ENCODE results near the gene ANKRD13C.
"Not testable (repeated sequence)": the region's sequence is repeated elsewhere in the genome, so short reads cannot be mapped to it uniquely, and the experiment has no call there.

ANKRD13C gene

DNA sequence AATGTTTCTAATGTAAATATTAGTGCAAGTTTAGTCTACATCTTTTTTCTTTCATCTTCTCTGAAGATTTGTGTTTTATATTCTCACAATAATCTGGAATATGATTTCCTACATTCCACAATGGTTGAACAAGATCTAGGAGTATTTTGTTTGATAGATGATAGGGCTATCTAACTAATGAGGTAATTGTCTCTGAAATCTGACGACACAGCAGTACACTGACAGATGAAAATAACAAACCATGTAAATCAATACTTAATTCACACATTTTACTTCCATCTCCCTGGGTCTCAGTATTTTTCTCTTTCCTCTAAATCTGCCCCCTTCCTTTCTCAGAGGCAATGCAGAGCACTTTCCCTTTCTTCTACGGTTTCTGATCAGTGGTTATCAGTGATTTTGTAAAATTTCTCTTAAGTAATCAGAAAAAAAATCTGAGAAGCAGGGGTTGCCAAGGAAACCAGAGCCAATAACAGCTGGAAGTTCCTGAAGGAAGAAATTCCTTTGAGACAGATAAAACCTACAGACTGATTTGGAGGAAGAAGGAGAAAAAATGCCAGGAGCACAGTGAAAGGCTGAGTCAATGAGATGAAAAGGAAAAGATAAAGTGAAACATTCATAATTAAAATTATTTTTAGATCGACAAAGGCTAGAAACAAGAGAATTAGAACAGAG is 7.3 kb upstream of the ANKRD13C start:
- in situ Hi-C loops (cut with HindIII; ENCODE audit: low sequenced_read_pairs): no loop called here

DNA sequence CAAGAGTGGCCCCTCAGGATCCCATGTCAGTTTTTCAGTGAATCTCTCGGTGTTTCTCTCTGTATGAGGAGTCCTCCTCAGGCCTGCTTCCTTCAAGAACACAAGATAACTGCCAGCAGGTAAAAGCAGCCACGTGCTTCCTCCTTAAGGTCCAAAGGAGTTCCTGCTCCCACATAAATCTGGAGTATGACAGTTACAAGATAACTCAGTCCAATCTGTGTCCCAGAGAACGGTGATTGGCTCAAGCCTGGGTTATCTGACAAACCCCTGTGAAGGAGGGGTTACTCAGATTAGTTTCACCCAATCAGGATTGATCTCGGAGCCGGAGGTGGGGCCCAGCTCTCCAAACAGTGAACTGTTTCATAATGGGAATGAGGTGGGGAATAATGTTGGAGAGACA is 5.8 kb upstream of the ANKRD13C start:
- in situ Hi-C loops (cut with HindIII; ENCODE audit: low sequenced_read_pairs): no loop called here

DNA sequence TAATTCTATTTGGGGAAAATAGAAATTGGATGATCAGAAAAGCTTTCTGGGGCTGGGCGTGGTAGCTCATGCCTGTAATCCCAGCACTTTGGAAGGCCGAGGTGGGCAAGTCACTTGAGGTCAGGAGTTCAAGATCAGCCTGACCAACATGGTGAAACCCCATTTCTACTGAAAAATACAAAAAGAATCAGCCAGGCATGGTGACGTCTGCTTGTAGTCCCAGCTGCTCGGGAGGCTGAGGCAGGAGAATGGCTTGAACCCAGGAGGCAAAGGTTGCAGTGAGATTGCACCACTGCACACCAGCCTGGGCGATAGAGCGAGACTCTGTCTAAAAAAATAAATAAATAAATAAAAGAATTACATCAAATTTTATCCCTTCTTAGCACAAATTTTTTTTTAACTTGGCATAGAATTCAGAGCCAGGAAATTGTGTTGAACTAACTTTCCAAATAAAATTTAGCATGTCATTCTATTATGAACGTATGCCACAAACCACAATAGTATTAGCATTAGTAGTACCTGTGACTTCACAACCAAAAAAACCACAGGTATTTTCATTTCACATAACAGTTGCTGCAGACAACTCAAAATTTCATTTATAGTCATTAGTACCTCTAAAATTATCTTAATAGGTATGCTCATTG is 4.5 kb upstream of the ANKRD13C start:
- in situ Hi-C loops (cut with HindIII; ENCODE audit: low sequenced_read_pairs): no loop called here

DNA sequence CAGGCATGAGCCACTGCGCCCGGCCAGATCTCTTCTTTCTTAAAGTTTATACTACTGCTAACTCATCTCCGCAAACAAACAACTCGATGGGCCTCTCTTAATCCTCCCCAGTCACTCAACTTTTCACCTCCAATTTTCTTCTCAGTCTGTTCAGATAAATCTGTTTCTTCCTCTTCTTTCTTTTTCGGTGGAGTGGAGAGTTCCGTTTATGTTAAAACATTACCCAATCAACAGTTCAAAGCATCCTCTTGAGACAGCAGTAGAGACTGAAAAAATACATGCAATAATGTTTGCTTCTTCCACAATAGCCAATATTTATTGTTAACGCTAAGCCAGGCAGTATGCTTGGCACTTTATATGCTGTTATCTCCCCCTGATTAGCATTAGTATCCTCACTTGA is 1.4 kb upstream of the ANKRD13C start:
- in situ Hi-C loops (cut with HindIII; ENCODE audit: low sequenced_read_pairs): no loop called here

DNA sequence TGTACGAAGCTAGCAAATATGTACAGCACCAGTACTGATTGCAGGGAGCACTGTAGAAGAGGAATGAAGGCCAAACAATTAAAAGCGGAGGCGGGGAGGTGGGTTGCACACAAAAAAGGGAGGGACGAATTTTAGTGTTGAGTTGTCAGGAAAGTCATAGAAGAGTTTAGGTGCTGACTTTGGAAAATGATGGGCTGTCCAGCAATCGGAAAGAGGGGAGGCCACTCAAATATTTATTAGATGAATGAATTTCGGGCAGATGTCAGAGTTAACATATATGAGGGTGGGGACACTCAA is 537 bp upstream of the ANKRD13C start:
- in situ Hi-C loops (cut with HindIII; ENCODE audit: low sequenced_read_pairs): no loop called here

DNA sequence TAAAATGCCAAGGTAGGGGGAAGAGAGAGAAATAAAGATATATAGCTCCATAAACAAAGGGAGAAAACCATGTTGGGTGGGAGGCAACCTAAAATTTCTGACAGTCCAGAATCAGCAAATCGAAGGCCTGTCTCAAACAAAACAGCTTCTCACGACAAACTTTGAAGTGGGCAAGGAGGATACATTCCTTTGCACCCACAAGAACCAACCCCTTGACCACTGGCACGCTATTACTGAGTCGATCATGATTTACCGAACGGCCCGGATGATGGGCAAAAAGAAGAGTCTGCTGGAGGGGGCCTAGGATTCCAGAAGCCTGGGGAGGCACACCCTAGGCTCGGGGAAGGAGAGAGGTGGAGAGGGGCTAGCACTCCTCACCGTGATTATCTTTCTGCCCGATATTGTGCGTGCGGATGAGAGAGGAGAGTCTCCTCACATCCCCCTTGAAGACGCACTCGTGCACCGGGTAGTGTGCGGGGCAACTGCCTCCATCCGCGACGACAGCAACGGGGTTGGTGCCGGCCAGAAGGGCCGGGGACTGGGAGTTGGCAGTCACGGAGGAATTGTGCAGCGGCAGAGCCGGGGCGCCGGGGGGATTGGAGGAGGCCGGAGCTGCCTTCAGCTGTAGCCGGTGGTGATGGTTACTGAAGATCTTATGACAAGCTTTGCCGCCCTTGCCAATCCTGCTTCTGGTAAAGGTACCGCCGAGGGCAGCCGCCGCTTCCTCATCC is 756 bp downstream of the ANKRD13C start:
- in situ Hi-C loops (cut with HindIII; ENCODE audit: low sequenced_read_pairs): no loop called here

DNA sequence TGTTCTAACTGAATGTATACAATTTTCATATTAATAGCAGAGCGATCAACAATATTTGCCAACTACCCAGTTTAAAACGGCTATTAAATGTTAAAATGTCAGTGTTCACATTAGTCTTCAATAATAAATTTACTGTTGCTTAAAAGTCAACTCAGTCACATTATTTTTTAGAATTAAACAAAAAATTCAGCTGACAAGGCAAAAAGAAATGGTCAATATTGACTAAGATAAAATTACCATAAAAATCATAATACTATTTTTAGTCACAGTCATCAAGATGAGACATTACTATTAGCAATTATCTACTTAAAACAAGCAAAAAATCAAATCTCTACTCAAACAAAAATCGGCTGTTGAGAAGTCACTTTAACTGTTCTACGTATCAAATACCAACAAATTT is 1.5 kb downstream of the ANKRD13C start:
- in situ Hi-C loops (cut with HindIII; ENCODE audit: low sequenced_read_pairs): no loop called here

DNA sequence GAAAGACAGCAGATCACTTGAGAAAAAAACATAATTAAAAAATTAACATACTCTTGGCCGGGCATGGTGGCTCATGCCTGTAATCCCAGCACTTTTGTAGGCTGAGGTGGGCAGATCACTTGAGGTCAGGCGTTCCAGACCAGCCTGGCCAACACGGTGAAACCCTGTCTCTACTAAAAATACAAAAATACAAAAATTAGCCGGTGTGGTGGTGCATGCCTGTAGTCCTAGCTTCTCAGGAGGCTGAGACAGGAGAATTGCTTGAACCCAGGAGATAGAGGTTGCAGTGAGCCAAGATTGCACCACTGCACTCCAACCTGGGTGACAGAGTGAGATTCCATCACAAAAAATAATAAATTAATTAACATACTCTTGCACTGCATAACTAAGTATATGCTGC is 4.7 kb downstream of the ANKRD13C start:
- in situ Hi-C loops (cut with HindIII; ENCODE audit: low sequenced_read_pairs): not testable (repeated sequence)

DNA sequence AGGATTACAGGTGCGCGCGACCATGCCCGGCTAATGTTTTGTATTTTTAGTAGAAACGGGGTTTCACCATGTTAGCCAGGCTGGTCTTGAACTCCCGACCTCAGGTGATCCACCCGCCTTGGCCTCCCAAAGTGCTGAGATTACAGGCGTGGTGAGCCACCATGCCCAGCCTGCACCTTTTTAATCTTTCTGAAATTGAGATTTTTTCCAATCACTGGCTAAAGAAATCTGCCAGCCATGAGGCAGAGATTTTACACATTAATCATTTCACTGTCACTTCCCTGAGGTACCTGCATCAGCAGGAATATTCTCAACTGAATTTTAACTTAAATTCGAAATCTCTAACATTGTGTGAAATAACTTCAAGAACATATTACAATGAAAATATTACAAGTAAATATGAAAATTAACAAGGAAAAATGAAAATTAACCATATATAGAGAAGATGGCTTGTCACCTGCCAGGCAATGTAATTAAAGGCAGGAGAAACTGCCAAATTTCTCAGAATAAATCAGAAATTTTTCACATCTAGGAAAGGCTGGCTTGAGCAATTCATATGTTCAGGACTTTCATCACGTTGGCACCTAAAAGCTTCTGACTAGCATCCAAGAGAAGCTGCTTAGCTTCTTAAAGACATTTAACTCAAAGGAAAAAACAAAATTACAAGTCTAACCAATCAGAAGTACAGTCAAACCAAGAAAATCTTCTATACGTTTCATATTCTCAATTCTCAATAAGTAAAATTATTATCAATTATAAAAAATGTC is 5.9 kb downstream of the ANKRD13C start:
- in situ Hi-C loops (cut with HindIII; ENCODE audit: low sequenced_read_pairs): no loop called here

DNA sequence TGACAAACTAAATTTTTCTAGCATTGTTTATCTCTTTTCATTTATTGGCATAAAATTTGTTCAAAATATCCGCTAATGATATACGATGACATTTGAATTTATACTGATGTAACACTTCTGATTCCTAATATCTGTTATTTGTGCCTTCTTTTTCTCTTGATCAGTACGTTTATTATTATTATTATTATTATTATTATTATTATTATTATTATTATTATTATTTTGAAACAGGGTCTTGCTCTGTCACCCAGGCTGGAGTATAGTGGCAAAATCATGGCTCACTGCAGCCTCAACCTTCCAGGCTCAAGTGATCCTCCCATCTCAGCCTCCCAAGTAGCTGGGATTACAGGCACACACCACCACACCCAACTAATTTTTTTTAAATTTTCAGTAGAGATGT is 14.9 kb downstream of the ANKRD13C start:
- in situ Hi-C loops (cut with HindIII; ENCODE audit: low sequenced_read_pairs): not testable (repeated sequence)

DNA sequence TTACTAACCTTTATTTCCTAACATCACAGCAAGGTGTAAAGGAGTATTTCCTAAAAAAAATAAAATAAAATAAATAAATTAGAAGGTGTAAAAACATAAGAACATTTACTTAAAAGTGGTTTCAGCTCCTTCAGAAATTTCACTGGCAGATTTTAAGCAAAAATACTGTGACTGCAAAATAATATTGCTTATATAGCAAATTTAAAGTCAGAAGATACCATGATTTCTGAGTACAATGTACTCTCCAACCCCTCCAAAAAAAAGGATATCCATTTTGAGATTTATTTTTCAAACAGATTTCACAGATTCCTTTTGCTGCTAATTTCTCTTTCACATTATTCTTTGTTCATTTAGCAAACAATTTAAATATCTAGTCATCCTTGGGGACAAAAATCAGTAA is 18.5 kb downstream of the ANKRD13C start:
- in situ Hi-C loops (cut with HindIII; ENCODE audit: low sequenced_read_pairs): no loop called here

DNA sequence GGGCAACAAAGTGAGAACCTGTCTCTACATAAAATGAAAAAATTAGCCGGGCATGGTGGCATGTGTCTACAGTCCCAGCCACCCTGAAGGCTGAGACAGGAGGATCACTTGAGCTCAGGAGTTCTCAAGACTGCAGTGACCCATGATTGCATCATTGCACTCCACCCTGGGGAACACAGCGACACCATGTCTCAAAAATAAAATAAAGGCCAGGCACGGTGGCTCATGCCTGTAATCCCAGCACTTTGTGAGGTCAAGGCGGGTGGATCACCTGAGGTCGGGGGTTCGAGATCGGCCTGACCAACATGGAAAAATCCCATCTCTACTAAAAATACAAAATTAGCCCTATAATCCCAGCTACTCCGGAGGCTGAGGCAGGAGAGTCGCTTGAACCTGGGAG is 20.1 kb downstream of the ANKRD13C start:
- in situ Hi-C loops (cut with HindIII; ENCODE audit: low sequenced_read_pairs): no loop called here

DNA sequence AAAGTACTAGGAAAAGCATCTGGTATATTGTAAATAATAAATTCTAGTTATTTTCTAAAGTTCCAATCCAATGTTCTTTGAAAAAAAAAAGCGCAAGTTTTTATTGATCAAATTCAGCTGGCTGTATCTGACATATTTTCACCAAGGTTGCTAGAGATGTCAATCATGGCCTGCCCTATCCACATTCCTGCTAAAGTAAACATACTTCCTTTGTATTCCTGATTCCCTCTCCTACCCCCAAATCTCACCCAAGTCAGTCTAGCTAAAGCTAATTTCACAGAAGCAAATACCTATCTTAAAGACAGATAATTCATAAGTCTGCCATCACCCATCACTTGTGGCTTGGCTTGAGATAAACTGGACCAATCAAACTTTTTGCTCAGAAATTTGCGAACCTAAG is 21.3 kb downstream of the ANKRD13C start:
- in situ Hi-C loops (cut with HindIII; ENCODE audit: low sequenced_read_pairs): no loop called here

DNA sequence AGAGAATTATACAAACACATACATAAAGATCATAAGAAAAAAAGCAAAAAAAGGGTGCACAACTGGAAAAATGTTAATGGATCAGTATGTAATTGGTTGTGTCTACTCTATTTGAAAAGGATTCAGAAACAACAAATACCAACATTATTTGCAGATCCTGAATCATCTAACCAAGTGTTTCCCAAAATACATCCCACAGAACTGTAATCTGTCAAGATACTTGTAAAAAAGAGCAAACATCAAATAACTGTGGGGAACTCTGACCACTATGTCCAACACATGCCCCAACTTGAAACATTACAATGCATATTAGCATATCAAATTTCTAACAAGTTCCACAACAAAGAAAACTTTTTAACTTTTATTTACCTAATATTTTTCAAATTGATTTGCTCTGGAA is 22.6 kb downstream of the ANKRD13C start:
- in situ Hi-C loops (cut with HindIII; ENCODE audit: low sequenced_read_pairs): no loop called here

DNA sequence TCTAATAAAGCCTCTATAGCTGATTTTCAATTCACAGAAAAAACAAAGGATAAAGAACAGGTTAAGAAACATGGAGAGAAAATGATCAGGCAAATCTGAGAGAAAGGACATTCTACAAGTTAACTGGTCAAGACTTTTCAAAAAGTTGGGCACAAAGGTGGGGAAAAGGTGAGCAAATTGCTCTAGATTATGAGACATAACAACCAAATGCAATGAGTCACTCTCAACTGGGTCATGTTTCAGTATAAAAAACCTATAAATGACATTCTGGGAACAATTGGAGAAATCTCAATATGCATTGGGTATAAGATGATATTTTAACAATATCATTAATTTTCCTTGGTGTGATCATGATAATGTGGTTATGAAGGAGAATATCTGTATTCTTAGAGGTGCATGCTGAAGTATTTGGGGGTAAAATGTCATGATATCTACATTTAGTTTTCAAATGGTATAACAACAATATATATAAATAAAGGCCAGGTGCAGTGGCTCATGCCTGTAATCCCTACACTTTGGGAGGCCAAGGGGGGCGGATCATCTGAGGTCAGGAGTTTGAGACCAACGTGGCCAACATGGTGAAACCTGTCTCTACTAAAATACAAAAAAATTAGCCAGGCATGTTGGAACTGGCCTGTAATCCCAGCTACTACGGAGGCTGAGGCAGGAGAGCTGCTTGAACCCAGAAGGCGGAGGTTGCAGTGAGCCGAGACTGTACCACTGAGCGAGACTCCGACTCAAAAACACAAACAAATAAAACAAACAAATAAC is 27.0 kb downstream of the ANKRD13C start:
- in situ Hi-C loops (cut with HindIII; ENCODE audit: low sequenced_read_pairs): no loop called here

DNA sequence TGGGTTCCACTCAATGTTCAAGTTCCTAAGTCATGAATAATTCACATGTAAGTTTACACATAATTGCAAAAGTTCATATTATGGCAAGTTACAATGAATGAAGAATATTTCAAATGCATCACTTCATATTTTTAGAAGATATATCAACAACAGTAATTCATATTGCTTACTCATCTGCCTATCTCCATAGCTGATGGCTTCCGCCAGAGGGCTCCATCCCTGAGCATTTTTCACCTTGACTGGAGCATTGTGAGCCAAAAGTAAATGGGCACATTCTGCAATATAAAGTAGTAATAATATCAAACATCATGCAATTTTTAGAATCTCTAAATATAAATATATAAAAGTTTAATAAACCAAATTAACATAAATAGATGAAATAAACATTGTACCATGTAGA is 29.8 kb downstream of the ANKRD13C start:
- in situ Hi-C loops (cut with HindIII; ENCODE audit: low sequenced_read_pairs): no loop called here

DNA sequence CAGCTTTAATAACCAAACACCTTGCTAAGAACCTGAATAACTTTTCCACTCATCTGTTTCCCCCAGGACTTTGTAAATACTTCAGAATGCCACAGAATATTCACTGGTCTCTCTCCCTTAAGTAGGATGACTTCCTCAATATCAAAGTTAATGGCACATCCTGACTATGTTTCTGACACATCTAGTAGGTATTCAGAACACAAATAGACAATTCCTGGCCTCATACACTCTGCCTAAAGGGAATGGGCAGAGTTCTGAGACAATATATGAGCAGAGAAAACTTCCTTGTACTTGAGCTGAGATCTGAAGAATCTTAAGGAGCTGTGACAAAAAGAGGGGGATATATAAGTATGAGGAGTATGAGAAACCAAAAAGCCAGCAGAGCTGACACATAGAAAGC is 34.8 kb downstream of the ANKRD13C start:
- in situ Hi-C loops (cut with HindIII; ENCODE audit: low sequenced_read_pairs): no loop called here

DNA sequence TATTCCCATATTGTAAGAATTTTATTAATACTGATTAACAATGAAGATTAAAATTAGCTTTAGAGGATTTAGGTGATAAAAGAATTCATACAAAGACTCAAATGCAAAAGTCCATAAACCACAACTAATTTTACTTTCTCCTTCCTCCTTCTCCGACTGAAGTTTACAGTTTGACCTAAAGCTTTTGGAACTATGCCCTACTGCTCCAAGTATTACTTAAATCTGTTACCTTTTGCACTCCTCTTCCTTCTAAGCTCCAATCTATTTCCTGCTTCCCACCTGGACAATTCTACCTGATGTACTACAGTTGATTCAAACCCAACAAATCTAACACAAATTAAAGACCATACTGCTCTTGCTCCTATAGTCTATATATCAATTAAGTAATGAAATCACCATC is 36.3 kb downstream of the ANKRD13C start:
- in situ Hi-C loops (cut with HindIII; ENCODE audit: low sequenced_read_pairs): no loop called here

DNA sequence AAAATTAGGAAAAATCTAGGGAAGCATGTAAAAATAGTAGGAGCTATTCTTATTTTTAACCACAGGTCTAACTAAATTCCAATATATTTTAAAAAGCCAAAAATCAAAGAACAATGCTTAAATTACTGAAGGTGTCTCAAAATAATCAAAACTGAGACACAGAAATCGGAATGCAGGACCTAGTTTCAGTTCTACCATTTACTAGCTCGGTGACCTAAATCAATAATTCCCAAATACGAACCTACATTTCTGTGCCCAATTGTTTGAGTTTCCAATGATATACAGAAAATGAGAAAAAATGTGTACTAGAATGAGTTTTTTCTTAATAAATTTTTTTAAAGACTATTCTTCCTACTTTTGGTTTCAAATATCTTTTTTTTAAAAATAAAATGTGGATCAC is 37.4 kb downstream of the ANKRD13C start:
- in situ Hi-C loops (cut with HindIII; ENCODE audit: low sequenced_read_pairs): no loop called here

DNA sequence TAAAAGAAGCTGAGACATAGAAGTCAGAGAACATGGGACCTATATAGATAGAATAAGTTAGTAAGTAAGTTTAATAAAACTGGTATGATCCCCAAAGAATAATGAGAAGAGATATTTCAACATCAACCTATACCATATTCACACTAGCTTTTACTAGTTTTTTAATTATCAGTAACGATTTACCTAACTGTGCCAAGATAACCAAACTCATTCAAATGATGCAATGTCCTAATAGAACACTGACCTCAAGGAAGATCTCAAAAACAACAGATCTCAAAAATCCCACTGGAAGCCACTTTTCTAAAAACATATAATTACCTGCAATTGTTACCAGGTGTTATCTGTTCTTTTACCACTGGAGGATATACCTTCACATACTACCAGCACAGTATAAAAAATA is 38.7 kb downstream of the ANKRD13C start:
- in situ Hi-C loops (cut with HindIII; ENCODE audit: low sequenced_read_pairs): no loop called here

DNA sequence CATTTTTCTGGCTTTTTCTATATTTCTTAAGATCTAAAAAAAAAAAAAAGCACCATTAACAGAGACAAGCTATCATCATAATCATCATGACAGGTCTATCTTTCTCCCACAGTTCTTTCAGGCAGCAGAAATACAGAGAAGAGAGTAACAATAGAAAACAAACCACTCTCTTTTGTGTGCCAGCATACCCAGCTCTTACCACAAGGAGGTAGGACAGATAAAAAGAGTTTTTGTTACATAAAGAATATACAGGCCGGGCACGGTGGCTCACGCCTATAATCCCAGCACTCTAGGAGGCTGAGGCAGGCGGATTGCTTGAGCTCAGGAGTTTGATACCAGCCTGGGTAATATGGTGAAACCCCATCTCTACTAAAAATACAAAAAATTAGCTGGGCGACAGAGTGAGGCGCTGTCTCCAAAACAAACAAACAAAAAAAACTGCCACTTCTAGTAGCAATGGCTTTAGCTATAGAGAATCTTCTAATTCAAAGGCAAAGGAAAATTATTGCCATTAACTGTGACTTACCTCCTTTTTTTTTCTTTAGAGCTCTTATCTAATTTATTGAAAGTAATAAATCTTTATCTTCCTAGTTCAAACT is 39.7 kb downstream of the ANKRD13C start:
- in situ Hi-C loops (cut with HindIII; ENCODE audit: low sequenced_read_pairs): no loop called here
